Measurements from ENCODE around the gene ATP2C2. TPM values are rescaled to one million over a fixed set of nuclear protein-coding genes. Genes with fewer than 3 reads are reported as not detected.

Gene ATP2C2
- total and polyA plus RNA-seq, 2 experiments from 2014 or later: 2.1 TPM

GRCh38 chr16:84511831-84512230 is 143.5 kb downstream of the ATP2C2 start (continued):
- no peak for TF ChIP-seq ZNF462 (CRISPR knock-in tag; IDR thresholded peaks at IDR 0.05)
- TF ChIP-seq ZNF331 (CRISPR knock-in tag; IDR thresholded peaks at IDR 0.05; ENCODE audit: low read depth): no peak
- TF ChIP-seq JUNB (IDR thresholded peaks at IDR 0.05; ENCODE audit: unreplicated experiment): no peak
- TF ChIP-seq CREB1 (CRISPR knock-in tag; IDR thresholded peaks at IDR 0.05; ENCODE audit: low read depth): no peak
- no peak for TF ChIP-seq POLR2AphosphoS5 (IDR thresholded peaks at IDR 0.05; ENCODE audit: low read depth)

- no peak overlapping the region for H3K4me3 Mint-ChIP-seq
- H3K27me3 Mint-ChIP-seq (ENCODE audit: insufficient read depth, low read depth, poor library complexity): peaks cover 14% of the 10 kb centered on the region
- H3K27ac ChIP-seq (ENCODE audit: low read depth): no peak overlapping the region
- no peaks in the 10 kb centered on the region for H3K79me2 ChIP-seq (replicated peaks; ENCODE audit: insufficient read depth)
- no peaks in the 10 kb centered on the region for H4K20me1 ChIP-seq (replicated peaks; ENCODE audit: insufficient read depth)
- no peak overlapping the region for H3K4me2 ChIP-seq
- no peaks in the 10 kb centered on the region for H3K27me3 ChIP-seq (ENCODE audit: insufficient read depth)
- ATAC-seq (no peak), DNase-seq (ENCODE audit: low spot score) (no peak)
- H3K36me3 ChIP-seq (ENCODE audit: insufficient read depth): no peaks in the 10 kb centered on the region
- H3K4me3 ChIP-seq: no peak overlapping the region
- no peaks in the 10 kb centered on the region for H3K9me3 Mint-ChIP-seq
- peaks cover 32% of the 10 kb centered on the region for H3K4me1 Mint-ChIP-seq
- H2AFZ ChIP-seq: no peak overlapping the region
- H3K9me2 ChIP-seq (ENCODE audit: insufficient read depth): no peaks in the 10 kb centered on the region
- H3K36me3 Mint-ChIP-seq (ENCODE audit: low read depth): no peaks in the 10 kb centered on the region
- 0 out of 2 replicates have a peak, but pooled peaks cover 3% of the 10 kb centered on the region for H3F3A ChIP-seq (replicated peaks; ENCODE audit: low read depth)
- H3K27ac Mint-ChIP-seq: no peak overlapping the region
- H3K4me1 ChIP-seq (ENCODE audit: insufficient read depth): peaks cover 6% of the 10 kb centered on the region; the same call in 1 of the 2 replicates
- TF ChIP-seq STAT1 (IDR thresholded peaks at IDR 0.05; ENCODE audit: unreplicated experiment): no peak
- no peak for TF ChIP-seq ZNF462 (CRISPR knock-in tag; IDR thresholded peaks at IDR 0.05)
- no peak for TF ChIP-seq ZNF331 (CRISPR knock-in tag; IDR thresholded peaks at IDR 0.05; ENCODE audit: low read depth)
- no peak for TF ChIP-seq CTCF (conservative IDR thresholded peaks at IDR 0.05; ENCODE audit: low read depth in 2 of 2)
- no peak for TF ChIP-seq NANOG (IDR thresholded peaks at IDR 0.05; ENCODE audit: borderline replicate concordance)
Measured at GRCh38 chr16:84513123-84513522, 144.8 kb downstream of the ATP2C2 start.
